Omental fat pad (tissue), 4 donors: Measurements from ENCODE around the gene TLL1. TPM values are rescaled to one million over a fixed set of nuclear protein-coding genes. Genes with fewer than 3 reads are reported as not detected.
A peak's percentile ranks its signal among the peaks of the same experiment; 100 is the strongest.

ENCODE experiments used
- ATAC-seq: fragments of 150-250 bp; one replicate; pipeline ENCODE4 v1.9.1; 2016; ENCODE audit warnings: mild to moderate bottlenecking, moderate library complexity; ENCODE audit not compliant: low FRiP score
- DNase-seq: peaks from one replicate; pipeline ENCODE4 v3.0.0-alpha.2; 2019; ENCODE audit warnings: low spot score
- total RNA-seq, 4 donors: library from RNA; depleted of rRNA; stranded (reverse); fragments of >200 nt; gene quantifications; one replicate each; pipeline ENCODE4 v1.1.0, GENCODE V29; 2016
- TF ChIP-seq, protein P1 (sequence below), 3 donors: fragments of 450-650 bp; IDR thresholded peaks; one replicate each; pipeline ENCODE4 v1.5.1; 2016 to 2017; ENCODE audit warnings: antibody characterized with exemption in 3 of 3, mild to moderate bottlenecking in 3 of 3, moderate library complexity in 2 of 3

The TLL1 gene
- total RNA-seq, 4 donors from 2014 or later, result 3.2 to 22.2 (median 11.9) TPM

DNA sequence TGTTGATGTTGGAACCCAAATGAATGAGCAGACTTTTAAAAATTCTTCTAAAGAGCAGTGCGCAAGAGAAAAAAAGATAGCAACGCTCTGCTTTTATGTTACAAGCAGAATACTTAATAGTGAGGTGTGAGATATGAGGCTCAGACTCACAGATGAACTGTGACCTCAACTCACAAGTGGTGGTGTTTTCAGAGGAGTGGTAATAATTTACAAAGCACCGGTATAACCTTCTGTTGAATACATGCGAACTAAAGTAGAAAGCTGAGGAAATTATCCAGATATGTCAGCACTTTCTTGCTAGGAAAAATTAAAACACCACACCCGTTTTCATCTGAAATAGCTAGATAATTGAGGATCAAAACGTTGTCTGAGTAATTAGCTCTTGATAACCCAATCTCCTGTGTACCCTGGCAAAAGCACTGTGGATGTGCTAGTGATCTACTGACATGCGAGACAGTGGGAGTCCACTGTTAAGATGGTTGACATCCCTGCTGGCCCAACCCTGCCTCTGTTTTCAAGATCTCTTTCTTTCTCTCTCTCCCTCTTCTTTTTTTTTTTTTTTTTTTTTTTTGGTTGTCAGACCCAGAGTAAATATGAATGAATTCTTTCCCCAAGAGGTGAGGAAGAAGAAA lies 6.9 kb upstream of the TLL1 start:
- ATAC-seq, result no peak
- TF ChIP-seq, protein P1, sequence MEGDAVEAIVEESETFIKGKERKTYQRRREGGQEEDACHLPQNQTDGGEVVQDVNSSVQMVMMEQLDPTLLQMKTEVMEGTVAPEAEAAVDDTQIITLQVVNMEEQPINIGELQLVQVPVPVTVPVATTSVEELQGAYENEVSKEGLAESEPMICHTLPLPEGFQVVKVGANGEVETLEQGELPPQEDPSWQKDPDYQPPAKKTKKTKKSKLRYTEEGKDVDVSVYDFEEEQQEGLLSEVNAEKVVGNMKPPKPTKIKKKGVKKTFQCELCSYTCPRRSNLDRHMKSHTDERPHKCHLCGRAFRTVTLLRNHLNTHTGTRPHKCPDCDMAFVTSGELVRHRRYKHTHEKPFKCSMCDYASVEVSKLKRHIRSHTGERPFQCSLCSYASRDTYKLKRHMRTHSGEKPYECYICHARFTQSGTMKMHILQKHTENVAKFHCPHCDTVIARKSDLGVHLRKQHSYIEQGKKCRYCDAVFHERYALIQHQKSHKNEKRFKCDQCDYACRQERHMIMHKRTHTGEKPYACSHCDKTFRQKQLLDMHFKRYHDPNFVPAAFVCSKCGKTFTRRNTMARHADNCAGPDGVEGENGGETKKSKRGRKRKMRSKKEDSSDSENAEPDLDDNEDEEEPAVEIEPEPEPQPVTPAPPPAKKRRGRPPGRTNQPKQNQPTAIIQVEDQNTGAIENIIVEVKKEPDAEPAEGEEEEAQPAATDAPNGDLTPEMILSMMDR (IDR thresholded peaks at IDR 0.05), result no peak
- DNase-seq, result no peak

DNA sequence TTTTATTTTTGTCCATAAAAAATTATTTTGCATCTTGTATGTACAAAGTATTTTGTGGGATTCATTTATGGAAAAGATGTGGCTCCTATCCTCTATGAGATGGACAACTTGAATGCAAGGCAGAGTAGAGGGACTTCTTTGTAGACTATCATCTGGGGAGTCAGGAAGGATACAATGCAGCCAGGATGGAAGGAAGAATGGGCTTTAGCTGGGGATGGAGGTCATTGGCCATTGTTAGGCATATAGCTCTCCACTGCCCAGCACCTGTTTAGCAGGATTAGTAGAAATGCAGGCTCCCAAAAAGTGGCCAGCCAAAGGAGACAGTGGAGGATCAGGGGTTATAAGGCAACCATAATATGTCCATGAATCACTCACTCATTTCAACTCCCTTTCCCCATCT lies 5.1 kb upstream of the TLL1 start:
- no peak for DNase-seq
- no peak for ATAC-seq
- TF ChIP-seq, protein P1 (IDR thresholded peaks at IDR 0.05), result no peak

DNA sequence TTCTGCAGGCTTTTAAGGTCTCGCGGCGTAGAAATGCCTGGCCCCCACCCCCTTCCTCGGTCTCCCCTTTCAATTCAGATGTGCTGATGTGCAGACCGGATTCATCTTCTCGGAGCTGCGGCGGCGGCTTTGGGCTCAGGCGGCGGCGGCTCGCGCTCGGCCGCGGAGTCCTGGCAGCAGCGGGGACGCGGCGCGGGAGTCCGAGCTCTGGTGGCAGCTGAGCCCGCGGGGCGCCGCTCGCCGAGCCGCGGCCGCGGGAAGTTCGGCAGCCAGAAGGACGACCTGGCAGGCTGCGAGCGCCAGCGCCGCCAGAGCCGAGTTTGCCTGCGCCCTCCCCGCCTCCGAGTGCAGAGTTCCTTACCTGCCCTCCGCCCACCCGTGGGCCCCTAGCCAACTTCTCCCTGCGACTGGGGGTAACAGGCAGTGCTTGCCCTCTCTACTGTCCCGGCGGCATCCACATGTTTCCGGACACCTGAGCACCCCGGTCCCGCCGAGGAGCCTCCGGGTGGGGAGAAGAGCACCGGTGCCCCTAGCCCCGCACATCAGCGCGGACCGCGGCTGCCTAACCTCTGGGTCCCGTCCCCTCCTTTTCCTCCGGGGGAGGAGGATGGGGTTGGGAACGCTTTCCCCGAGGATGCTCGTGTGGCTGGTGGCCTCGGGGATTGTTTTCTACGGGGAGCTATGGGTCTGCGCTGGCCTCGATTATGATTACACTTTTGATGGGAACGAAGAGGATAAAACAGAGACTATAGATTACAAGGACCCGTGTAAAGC lies 448 bp downstream of the TLL1 start:
- TF ChIP-seq, protein P1 (IDR thresholded peaks at IDR 0.05), result no peak

DNA sequence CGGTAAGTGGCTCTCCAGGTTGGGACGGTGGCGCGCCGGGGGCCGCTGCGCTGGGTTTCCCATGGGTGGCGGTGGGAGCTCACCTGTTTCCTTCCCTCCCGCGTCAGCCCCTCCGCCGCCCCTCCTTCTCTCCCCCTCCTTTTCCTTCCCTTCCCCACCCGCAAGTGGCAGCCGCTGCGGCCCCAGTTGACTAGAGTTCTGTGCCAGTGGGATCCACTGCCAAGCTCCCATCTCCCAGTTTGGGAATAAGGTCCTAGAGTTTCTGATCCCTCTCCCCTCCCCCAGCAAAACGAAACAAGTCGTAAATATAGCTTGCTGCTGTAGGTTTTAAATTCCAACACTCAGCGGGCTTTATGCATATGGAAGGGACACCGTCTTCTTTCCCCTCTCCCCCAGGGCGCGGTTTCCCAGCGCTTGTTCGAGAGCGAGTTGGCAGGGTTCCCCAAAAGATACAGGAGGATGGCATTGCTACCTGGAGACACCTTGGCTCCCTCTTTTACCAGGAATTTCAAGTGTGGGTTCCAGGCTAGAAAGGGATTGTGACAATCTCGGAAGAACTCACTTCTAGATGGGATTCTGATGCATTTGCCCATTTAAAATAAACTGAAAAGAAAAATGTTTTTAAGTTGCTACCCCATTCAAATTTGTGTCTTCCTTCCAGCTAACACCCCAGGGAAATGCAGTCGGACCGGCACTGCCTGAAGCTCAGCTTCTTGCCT lies 1.2 kb downstream of the TLL1 start:
- ATAC-seq (no peak), DNase-seq (no peak)
- TF ChIP-seq, protein P1 (IDR thresholded peaks at IDR 0.05), result no peak

More for the DNA sequence above, 448 bp downstream of the TLL1 start:
- DNase-seq (no peak), ATAC-seq (peak; percentile 41)

DNA sequence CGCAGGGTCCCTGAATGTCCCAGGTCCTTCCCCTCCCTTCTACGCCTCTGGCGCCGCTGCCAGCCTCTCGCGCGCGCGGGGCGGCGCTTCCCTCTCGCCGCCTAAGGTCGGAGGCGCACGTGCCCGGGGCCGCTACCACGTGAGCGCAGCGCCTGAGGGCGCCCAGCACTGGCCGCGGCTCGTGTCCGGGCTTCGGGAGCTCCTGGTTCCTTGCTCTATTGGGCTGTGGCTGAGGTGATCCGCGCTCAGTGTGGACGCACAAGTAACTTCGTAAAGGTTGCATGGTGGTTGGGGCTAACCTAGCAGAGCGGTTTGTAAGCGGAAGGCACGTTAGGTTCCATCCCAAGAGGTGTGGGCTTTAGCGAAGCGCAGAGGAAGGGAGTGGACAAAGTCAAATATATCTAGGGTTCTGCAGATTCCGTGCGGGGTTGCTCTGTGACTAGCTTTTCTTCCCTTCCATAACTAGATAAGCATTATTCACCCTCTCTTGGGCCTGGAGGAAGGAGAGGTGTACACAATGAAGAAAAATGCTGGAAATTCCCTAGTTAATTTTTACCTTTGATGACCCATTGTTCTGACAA lies 1.8 kb downstream of the TLL1 start:
- DNase-seq (no peak), ATAC-seq (peak; percentile 65)
- TF ChIP-seq, protein P1 (IDR thresholded peaks at IDR 0.05), result no peak

DNA sequence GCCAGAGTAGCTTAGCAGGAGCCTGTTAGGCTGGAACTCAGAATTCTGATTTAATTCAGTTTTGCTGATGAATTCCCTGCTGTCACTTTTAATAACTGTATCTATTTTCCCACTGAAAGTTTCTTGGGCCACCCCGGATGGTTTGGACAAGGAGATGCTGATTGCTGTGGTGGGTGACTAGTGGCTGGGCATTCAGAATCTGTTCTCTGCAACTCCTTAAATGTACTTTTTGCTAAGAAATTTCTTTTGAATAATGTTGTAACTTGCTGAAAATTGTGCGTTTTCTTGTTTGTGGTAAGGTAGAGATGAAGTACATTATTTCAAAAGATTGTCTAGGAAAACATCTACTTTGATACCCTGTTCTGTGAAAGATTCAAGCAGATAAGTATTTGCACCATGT lies 2.4 kb downstream of the TLL1 start:
- DNase-seq, result no peak

More for the DNA sequence above, 2.4 kb downstream of the TLL1 start:
- TF ChIP-seq, protein P1 (IDR thresholded peaks at IDR 0.05), result no peak
- ATAC-seq, result no peak
